HG02610 (cell line): ENCODE results near the gene KHDC4.
"Not testable (repeated sequence)": the region's sequence is repeated elsewhere in the genome, so short reads cannot be mapped to it uniquely, and the experiment has no call there.

ENCODE experiments used
- ATAC-seq: cut with Tn5 transposase; IDR thresholded peaks from one replicate; pipeline ENCODE4 v1.9.1; 2021; ENCODE audit warnings: mild to moderate bottlenecking, moderate library complexity; ENCODE audit not compliant: unreplicated experiment

KHDC4 gene

DNA sequence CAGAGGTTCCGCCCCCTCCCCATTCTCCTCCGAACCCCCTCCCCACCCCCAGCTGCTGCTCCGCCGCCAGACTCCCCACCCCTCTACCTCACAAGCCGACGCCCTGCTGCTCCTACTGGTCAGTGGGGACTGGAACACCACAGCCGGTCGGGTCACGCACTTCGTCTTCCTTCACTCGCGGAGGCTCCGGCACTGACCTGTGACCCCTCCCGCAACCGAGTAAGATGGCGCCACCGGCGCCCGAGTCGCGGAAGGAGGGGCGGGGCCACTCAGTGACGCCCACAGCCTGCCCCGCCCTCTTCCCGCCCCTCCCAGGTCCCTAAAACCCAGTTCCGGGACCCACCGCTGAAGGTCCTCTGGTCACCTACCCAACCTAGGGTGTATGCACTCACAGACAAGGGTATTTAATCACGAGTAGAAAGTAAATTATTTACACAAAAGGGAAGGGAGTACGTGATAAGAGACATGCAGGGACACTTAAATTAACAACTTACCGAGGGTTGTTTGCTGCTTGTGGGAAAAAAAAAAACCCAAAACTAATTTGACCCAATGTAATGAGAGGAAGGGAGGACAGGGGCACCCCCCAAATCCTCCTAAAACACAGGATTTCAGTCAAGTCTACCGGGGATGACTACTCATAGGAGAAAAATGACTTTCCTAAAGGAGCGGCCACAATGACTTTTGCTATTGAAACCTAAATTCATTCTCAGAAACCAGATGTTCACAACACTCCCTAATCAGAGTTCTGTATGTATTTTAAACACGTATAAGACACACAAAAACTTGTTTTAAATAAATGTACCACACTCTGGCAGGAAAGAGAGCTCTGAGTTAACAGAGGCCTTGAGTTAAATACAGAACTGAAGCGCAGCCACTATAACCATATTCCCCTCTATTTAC is 22.8 kb downstream of the KHDC4 start, which contains the start of gene RIT1:
TSS of gene RIT1 (minus strand) at position 194 of the 900 bp plus-strand sequence. CDS start 588 bp downstream, outside the sequence.
- ATAC-seq = peak; percentile 80

- no peak for ATAC-seq
Measured at GRCh38 chr1:155910621-155911121, 23.5 kb downstream of the KHDC4 start.

GRCh38 chr1:155909894-155910293 is 24.3 kb downstream of the KHDC4 start:
- no peak for ATAC-seq

DNA sequence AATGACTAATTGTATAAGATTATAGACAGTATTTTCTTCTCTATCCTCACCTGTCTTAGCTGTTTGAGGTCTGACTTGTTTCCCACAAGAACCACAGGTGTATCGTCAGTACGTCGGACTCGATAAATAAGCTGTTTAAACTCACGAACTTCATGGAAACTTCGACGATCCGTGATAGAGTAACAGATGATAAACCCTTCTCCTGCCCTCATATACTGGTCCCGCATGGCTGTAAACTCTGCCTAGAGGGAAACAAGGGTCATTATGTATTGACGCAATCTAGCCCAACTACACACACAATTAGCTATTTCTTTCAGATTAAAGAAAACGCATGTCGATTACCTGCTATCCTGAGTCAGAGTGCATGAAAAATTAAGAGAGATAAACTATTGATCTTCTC is 30.0 kb downstream of the KHDC4 start:
- no peak for ATAC-seq

GRCh38 chr1:155900161-155900560 is 34.1 kb downstream of the KHDC4 start:
- ATAC-seq = no peak

DNA sequence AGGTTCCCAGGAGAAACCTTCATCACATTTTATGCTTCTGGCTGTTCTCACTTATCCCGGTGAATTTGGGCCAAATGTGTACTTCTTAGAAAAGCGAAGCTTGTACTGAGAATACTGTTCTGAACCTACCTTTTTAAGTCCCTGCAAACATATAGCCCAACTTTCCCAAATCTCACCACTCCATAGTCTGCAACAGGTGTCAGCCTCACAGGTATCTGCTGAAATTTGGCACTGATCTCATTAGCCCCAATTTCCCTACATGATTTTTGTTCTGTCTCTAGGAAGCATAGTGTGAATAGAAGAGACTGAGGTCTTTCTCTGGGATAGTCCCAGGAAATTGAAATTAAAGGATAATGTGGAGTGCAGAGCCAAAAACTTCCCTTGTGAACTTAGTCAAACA is 34.5 kb downstream of the KHDC4 start:
- no peak for ATAC-seq

DNA sequence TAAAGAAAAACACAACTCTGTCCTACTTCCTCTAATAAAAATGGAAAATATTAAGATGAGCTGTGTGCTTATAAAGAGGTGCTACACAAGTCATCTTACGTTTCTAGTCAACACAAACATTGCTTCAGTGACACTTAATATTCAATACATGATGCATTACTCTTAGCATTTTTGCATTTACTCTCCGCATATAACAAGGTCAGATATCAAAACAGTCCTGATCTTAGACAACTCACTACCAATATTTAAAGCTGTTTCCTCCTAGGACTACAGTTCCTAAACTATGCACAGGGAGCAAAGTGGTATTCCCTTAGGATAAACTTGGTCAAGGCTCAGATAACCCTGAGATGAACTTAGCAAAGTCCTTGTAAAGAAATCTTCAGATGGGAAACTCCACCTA is 35.3 kb downstream of the KHDC4 start:
- no peak for ATAC-seq

DNA sequence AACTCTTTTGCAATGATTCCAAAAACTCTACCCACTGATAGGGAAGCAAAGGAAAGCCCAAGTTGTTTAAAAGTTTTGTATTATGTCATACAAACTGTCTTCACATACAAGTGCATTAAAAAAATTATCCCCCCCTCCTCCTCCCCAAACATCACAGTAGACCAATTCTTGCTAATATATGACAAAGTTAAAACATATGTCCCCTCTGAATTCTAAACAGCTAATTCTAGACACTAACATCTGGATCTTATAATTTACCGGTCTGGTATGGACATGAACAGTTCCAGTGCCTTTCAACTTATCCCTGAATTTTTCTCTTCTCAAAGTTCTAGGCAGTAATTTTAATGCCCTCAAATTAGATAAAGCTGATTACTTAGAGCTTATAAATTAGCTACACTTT is 36.5 kb downstream of the KHDC4 start:
- ATAC-seq = no peak

DNA sequence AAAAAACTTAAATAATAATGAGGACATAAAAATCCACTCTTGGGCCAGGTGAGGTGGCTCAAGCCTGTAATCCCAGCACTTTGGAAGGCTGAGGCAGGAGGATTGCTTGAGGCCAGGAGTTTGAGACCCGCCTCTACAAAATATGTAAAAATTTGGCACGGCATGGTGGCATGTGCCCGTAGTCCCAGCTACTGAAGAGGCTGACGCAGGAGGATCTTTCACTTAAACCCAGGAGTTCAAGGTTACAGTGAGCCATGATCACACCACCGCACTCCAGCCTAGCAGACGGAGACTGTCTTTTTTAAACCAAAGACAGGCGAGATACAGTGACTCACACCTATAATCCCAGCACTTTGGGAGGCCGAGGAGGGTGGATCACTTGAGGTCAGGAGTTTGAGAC is 37.7 kb downstream of the KHDC4 start:
- ATAC-seq = not testable (repeated sequence)

GRCh38 chr1:155895617-155896016 is 38.6 kb downstream of the KHDC4 start:
- ATAC-seq = not testable (repeated sequence)

DNA sequence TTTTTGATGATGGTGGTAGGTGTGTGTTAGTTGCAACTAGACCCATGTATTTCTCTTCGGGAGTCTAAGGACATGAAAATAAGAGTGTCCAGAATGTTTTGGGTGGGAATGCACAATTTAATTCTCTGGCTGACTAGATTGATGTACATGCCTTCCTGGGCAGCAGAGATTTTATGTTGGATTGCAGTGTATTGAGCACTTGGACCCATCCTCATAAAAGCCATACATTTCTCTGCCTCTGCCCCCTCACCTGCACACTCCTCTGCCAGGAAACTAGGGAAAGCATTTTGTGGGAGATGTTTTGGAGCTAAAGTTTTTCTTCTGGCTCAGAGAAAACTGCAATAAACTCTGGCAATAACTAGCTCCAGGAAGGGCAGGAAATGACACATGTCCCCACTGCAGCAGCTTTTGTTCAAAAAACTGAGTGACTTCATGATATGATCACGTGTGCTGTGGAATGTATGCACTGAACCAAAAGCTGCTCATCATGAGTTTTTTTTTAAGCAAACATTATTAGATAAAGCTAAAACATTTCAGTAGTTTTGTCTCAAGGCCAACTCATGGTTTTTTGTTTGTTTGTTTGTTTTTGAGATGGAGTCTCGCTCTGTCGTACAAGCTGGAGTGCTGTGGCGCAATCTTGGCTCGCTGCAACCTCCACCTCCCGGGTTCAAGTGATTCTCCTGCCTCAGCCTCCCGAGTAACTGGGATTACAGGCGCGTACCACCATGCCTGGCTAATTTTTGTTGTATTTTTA is 40.6 kb downstream of the KHDC4 start:
- ATAC-seq = no peak

DNA sequence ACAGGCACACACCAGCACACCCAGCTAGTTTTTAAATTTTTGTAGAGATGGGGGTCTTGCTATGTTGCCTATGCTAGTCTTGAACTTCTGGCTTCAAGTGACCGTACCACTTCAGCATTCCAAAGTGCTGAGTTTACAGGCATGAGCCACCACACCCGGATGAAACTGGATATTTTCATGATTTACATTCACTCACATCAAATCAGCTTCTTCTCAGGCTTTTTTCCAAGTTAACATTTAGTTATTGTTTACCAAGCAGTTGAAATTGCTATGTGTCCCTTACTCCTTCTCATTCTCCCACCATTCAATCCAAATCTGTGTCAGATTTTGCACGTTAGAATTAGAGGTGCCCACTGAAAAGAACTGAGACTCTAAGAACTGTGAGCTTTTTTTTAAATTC is 41.4 kb downstream of the KHDC4 start:
- no peak for ATAC-seq

DNA sequence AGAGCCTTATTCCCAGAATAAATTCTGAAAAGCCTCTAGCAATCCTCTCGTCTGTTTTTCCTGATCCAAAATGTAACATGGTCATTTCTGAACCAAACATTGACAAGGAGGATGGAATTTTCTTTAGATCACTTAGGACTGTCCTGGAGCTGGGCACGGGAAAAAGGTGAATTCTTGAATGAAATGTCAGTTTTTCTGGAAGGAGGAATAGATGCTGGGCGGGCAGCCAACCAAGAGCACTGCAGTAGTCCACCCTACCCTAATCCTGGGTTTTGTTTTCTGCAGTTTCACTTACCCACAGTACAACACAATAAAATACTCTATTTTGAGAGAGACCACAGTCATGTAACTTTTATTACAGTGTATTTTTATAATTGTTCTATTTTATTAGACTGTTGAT is 44.0 kb downstream of the KHDC4 start:
- ATAC-seq = no peak

DNA sequence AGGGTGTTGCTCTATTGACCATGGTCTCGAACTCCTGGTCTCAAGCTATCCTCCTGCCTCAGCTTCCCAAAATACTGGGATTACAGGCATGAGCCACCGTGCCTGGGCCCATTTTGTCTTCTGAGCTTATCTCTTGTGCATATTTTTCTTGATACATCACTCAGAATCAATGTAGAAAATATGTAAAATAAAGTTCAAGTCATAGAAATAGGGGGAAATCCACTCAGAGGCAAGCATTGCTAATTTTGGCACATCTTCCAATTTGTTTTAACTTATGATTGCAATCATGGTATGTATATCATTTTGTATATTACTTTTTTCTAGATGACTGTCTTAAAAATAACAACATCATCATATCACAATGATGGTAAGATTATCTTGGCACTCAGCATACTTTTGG is 44.6 kb downstream of the KHDC4 start:
- no peak for ATAC-seq

GRCh38 chr1:155888481-155888880 is 45.7 kb downstream of the KHDC4 start:
- no peak for ATAC-seq

GRCh38 chr1:155884982-155885381 is 49.2 kb downstream of the KHDC4 start:
- ATAC-seq = no peak

DNA sequence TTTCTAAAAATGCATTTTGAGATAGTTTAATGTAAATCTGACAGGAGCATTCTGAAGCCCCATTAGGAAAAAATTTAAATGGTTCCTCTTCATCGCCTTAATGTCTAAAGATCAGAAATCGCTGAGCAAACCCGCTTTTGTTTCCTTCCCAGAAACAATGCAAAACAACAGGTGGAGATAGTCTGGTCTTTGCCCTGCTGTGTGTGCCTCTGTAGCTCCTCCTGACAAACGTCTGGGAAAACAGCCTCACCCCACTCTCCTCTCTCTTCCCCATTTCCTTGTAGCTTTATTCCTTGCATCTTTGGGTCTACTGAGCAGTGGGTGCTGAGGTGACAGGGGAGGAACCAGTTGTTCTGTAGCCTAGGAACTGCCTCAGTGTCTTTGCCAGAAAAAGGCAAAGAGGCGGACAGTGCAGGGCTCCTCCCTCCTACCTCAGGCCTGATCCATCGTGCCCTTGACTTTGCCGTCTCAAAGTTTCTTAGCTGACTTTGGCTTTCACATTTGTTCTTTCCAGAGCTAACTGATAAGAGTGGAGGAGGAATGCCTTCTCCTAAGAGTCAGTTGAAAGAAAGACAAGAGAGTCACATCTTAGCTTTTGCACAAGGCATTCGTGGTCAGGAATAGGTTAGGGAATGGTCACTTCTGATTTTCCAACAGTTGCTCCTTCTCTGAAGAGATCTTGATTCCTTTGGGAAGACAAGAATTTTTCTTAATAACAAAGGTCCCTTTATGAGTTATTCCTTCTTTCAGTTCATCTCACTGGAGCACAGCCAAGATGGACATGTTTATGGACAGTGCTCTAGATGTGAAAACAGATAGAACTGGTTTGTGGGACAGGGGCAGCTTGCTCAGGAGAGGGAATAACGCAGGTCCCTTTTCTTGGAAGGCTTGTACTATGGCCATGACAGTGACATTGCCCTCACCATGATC is 49.9 kb downstream of the KHDC4 start:
- no peak for ATAC-seq

DNA sequence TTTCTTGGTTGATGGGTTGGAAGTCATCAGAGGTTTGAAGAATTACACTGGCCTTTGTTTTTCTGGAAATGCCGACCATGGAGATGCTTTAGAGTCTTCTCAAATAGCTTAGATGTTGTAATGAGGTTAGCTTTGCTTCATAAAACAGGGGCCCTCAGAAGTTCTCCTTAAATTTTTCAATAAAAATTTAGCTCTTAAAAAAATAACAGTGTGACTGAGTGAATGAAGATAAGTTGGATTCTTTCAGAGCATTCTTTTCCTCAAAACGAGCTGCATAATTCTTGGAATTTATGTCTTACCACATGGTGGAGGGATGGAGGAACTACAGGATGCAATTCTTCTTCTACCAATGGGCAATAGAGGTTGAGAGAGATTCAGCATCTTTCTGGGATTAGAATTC is 51.4 kb downstream of the KHDC4 start:
- ATAC-seq = no peak

DNA sequence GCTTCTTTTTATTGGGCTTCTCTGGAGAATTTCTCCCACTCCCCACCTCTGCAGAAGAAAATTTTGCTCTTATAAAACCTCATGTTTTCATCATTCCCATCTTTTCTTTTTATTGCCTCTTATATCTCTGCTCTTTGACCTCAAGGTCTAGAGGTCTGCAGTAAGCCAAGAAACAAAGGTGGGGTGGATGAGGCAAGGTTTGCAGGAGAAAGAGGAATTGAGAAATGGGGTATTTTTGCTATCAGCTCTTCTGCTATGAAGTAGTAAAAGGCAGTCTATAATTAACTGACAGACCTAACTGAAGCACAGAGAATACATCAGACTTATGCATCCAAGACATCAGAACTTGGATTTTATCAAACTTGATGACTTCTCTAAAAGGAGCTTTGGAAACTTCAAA is 52.0 kb downstream of the KHDC4 start:
- no peak for ATAC-seq

DNA sequence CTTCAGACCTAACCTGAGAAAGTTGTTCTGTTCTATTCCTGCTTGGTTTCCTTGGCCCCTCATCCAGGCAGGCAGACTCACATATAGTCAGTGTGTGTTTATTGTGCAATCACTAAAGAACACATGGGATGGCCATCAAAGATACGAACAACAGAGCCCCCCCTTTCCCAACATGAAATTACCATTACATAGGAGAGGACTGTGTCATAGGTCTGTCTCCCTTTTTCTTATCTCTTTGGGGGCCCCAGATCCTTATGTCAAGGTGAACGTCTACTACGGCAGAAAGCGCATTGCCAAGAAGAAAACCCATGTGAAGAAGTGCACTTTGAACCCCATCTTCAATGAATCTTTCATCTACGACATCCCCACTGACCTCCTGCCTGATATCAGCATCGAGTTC is 53.3 kb downstream of the KHDC4 start:
- no peak for ATAC-seq

DNA sequence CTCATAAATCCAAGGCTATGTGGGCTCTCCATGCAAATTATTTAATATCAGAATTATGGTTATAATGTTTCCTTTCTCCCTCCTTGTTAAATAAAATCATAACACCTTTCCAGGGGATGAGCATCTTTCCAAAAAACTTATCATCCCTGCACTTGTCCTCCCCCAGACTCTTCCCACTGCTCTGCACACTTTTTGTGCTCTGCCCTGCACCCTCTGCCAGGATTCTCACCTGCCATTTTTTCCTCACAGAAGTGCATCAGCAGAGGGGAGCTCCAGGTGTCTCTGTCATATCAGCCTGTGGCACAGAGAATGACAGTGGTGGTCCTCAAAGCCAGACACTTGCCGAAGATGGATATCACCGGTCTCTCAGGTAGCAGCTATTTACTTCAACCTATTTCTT is 54.0 kb downstream of the KHDC4 start:
- no peak for ATAC-seq
